Osteoblast (primary cell): ENCODE measurements around the gene ZNF286A. TPM values are rescaled to one million over a fixed set of nuclear protein-coding genes. Genes with fewer than 3 reads are reported as not detected.
A peak's percentile ranks its signal among the peaks of the same experiment; 100 is the strongest.
"Not testable (repeated sequence)": the region's sequence is repeated elsewhere in the genome, so short reads cannot be mapped to it uniquely, and the experiment has no call there.

Source experiments
- DNase-seq: peaks from one replicate; pipeline ENCODE4 v3.0.0; 2011; ENCODE audit warnings: low spot score, mixed read lengths; ENCODE audit not compliant: insufficient read length; ENCODE audit errors: missing footprints
- H2AFZ ChIP-seq: 2 replicates; pipeline ENCODE4 v1.6.0; 2011; ENCODE audit warnings: mild to moderate bottlenecking, low read length
- H3K27ac ChIP-seq: 2 replicates; pipeline ENCODE4 v1.5.1; 2011; ENCODE audit warnings: mild to moderate bottlenecking, low read depth, low read length, moderate library complexity
- H3K27me3 ChIP-seq: 2 replicates; pipeline ENCODE4 v1.6.0; 2012; ENCODE audit warnings: mild to moderate bottlenecking, control low read depth, inconsistent platforms, low read length, moderate library complexity; ENCODE audit not compliant: insufficient read depth
- H3K36me3 ChIP-seq: 2 replicates; pipeline ENCODE4 v1.5.1; 2011; ENCODE audit warnings: mild to moderate bottlenecking, low read length, control low read depth, moderate library complexity; ENCODE audit not compliant: insufficient read depth
- H3K4me1 ChIP-seq: 2 replicates; pipeline ENCODE4 v1.5.1; 2011; ENCODE audit warnings: mild to moderate bottlenecking, low read length, control low read depth, moderate library complexity; ENCODE audit not compliant: insufficient read depth
- H3K4me2 ChIP-seq: 2 replicates; pipeline ENCODE4 v1.6.0; 2011; ENCODE audit warnings: mild to moderate bottlenecking, low read length; ENCODE audit not compliant: insufficient read depth
- H3K4me3 ChIP-seq: fragments of 200-600 bp; sonication (generic); 3 replicates; pipeline ENCODE4 v1.5.1; 2012; ENCODE audit warnings: mild to moderate bottlenecking, low read length, inconsistent platforms; ENCODE audit not compliant: insufficient read depth
- H3K79me2 ChIP-seq: 2 replicates; pipeline ENCODE4 v1.6.0; 2012; ENCODE audit warnings: mild to moderate bottlenecking, low read length, control low read depth, inconsistent platforms; ENCODE audit not compliant: insufficient read depth
- H3K9me3 ChIP-seq: 2 replicates; pipeline ENCODE4 v1.5.1; 2011; ENCODE audit warnings: low read depth, low read length, control low read depth
- H4K20me1 ChIP-seq: 2 replicates; pipeline ENCODE4 v1.6.0; 2012; ENCODE audit warnings: mild to moderate bottlenecking, low read length, control low read depth; ENCODE audit not compliant: insufficient read depth
- total RNA-seq: library from RNA; depleted of rRNA; stranded (reverse); fragments of >200 nt; gene quantifications from 2 replicates; pipeline ENCODE4 v1.2.3, GENCODE V29; 2012
- TF ChIP-seq, protein P1 (sequence below): IDR thresholded peaks from 2 replicates; pipeline ENCODE4 v1.5.1; 2011; ENCODE audit warnings: mild to moderate bottlenecking, low read depth, low read length, moderate library complexity; ENCODE audit errors: extremely low read depth

ZNF286A gene
- 39.8 and 40.7 TPM in 2 replicates for total RNA-seq

- H3K27me3 ChIP-seq, H4K20me1 ChIP-seq, H3K4me1 ChIP-seq, H3K36me3 ChIP-seq, H3K79me2 ChIP-seq, H3K9me3 ChIP-seq: not testable (repeated sequence)
- peak within 1 kb of the TSS; percentile 72 for H3K4me2 ChIP-seq
- peak within 1 kb of the TSS; percentile 78 for H2AFZ ChIP-seq
- peak; percentile 97 for DNase-seq
- peak within 1 kb of the TSS; percentile 77 for H3K4me3 ChIP-seq
- peak within 1 kb of the TSS; percentile 45 for H3K27ac ChIP-seq
Observed at GRCh38 chr17:15699413-15699924, at the start of gene ZNF286A. TSS of gene ZNF286A (plus strand) at chr17:15699752. CDS start at chr17:15700330, 578 bp downstream.

DNA sequence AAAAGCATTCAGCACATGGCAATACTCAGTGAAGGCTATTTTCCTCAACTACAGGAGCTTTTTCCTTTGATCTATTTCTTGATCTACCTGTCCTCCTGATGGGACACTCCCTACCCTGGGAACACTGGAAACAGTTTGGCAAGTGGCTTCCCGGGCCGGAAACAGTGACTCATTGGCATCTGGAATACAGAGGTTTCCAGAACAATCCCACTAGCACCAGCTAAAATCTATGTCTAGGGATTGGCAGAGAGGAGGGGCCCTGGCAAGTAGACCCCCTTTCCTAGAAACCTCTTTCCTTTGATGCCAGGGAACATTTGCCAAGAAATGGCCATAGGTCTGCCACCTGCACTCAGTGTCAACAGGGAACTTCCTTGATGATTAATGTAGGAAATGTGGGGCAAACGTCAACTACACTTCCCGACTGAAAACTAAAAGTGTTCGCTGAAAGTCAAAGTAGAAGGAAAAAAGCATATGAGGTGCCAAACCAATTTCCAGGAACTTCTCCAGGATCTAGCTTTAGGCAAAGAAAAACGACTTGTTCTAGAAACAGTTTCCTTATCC, 49.6 kb upstream of the ZNF286A start:
- Histone ChIP-seq H3K4me1 (peaks cover 37% of the 10 kb centered on the region), H3K4me2 (peak overlapping the region; percentile 90), H2AFZ (no peak overlapping the region), H4K20me1 (peaks cover 4% of the 10 kb centered on the region), H3K27me3 (no peaks in the 10 kb centered on the region), H3K36me3 (peaks cover 3% of the 10 kb centered on the region), H3K4me3 (peak overlapping the region; percentile 77), H3K79me2 (peaks cover 25% of the 10 kb centered on the region), H3K9me3 (no peaks in the 10 kb centered on the region), H3K27ac (peak overlapping the region; percentile 13)
- TF ChIP-seq, protein P1, sequence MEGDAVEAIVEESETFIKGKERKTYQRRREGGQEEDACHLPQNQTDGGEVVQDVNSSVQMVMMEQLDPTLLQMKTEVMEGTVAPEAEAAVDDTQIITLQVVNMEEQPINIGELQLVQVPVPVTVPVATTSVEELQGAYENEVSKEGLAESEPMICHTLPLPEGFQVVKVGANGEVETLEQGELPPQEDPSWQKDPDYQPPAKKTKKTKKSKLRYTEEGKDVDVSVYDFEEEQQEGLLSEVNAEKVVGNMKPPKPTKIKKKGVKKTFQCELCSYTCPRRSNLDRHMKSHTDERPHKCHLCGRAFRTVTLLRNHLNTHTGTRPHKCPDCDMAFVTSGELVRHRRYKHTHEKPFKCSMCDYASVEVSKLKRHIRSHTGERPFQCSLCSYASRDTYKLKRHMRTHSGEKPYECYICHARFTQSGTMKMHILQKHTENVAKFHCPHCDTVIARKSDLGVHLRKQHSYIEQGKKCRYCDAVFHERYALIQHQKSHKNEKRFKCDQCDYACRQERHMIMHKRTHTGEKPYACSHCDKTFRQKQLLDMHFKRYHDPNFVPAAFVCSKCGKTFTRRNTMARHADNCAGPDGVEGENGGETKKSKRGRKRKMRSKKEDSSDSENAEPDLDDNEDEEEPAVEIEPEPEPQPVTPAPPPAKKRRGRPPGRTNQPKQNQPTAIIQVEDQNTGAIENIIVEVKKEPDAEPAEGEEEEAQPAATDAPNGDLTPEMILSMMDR, result no peak
- no peak for DNase-seq

GRCh38 chr17:15650741-15651582, 48.6 kb upstream of the ZNF286A start:
- no peaks in the 10 kb centered on the region for H3K27me3 ChIP-seq
- H2AFZ ChIP-seq, result peak overlapping the region; percentile 73
- H3K4me1 ChIP-seq, result peaks cover 32% of the 10 kb centered on the region
- no peaks in the 10 kb centered on the region for H3K9me3 ChIP-seq
- H3K27ac ChIP-seq, result peak overlapping the region; percentile 39
- TF ChIP-seq, protein P1, result no peak
- H4K20me1 ChIP-seq, result peaks cover 4% of the 10 kb centered on the region
- H3K4me2 ChIP-seq, result peak overlapping the region; percentile 90
- DNase-seq, result no peak
- H3K79me2 ChIP-seq, result peaks cover 25% of the 10 kb centered on the region
- H3K36me3 ChIP-seq, result peaks cover 3% of the 10 kb centered on the region
- H3K4me3 ChIP-seq, result peak overlapping the region; percentile 77

DNA sequence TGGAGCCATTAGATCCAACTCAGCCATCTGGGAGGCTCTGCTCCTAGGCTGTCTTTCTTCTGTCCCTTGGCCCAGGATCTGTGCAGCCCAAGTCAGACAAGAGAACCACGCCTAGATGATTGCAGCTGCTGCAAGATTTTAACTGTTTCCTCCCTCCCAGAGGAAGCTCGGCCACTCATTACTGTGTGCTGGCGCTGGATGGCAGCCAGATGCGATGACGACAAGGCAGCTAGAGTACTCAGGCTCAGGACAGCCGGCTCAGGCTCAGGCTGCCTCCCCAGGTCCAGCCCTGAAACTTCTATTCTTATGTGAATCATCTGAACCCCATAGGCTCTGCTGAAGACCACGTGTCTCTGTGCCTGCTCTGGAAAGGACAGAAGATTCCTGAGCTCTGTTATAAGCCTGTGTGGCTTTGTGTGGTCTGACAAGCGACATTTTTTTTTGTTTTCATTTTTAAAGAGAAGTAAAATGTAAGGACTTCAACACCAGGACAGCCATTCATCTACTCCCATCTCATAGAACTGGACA, 47.9 kb upstream of the ZNF286A start:
- peak overlapping the region; percentile 76 for H3K27ac ChIP-seq
- peak; percentile 95 for DNase-seq
- H2AFZ ChIP-seq, result peak overlapping the region; percentile 73
- TF ChIP-seq, protein P1, result no peak
- peaks cover 4% of the 10 kb centered on the region for H4K20me1 ChIP-seq
- no peaks in the 10 kb centered on the region for H3K9me3 ChIP-seq
- peak overlapping the region; percentile 90 for H3K4me2 ChIP-seq
- H3K4me1 ChIP-seq, result peaks cover 31% of the 10 kb centered on the region
- H3K79me2 ChIP-seq, result peaks cover 25% of the 10 kb centered on the region
- peak overlapping the region; percentile 77 for H3K4me3 ChIP-seq
- peaks cover 3% of the 10 kb centered on the region for H3K36me3 ChIP-seq
- no peaks in the 10 kb centered on the region for H3K27me3 ChIP-seq
